Measurements from ENCODE around the gene MEGF11. TPM values are rescaled to one million over a fixed set of nuclear protein-coding genes. Genes with fewer than 3 reads are reported as not detected.

Gene MEGF11
- total RNA-seq, 1 donor from 2014 or later = 0.35 TPM

DNA sequence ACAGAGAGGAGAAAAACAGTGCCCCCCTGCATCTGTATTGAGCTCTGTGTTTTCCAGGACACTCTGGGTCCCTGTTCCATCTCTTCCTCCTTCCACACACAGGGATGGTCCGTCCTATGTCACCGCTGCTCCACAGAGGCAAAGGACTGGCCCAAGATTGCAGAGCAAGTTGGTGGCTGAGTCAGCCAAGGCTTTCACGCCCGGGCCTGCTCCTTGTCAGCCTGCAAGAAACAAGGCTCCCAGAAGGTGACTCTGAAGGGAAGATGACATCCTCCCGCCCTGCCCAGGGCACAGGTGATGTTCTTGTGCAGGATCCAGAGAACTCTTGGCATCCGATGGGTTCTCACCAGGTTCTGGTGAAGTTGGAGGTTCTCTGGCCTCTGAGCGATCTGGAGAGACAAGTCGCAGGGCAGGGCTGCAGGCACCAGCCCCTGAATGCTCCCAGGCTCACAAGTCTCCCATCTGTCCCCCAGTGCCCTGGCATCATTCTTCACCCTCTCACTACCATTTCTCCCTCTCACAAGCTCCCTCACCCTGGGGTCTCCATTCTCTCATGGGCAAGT lies 138.6 kb downstream of the MEGF11 start:
- no peak for DNase-seq (ENCODE audit: low spot score)

- no peak for DNase-seq (ENCODE audit: low spot score)
Measured at GRCh38 chr15:66112388-66112787, 141.2 kb downstream of the MEGF11 start.

- DNase-seq (ENCODE audit: low spot score) = no peak
Measured at GRCh38 chr15:66111363-66111762, 142.2 kb downstream of the MEGF11 start.

GRCh38 chr15:66110864-66111263 lies 142.7 kb downstream of the MEGF11 start:
- no peak for DNase-seq (ENCODE audit: low spot score)

DNA sequence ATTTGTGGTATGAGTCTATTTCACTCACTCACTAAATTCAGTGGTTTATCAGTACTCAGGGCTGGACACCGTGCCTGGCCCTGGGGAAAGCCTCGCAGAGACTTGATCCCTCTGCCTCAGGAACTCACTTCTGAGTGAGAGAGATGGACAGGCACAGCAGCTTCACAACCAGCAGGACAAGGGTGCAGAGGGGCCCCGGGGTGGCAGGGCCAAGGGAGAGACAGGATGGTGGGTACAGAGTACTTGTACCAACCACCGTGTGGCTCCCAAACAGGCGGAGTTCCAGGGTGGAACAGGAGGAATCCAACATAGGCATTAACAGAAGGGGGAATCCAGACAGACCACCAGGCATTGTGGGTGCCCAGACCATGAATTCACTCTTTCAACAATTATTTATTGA lies 143.7 kb downstream of the MEGF11 start:
- DNase-seq (ENCODE audit: low spot score) = no peak

DNA sequence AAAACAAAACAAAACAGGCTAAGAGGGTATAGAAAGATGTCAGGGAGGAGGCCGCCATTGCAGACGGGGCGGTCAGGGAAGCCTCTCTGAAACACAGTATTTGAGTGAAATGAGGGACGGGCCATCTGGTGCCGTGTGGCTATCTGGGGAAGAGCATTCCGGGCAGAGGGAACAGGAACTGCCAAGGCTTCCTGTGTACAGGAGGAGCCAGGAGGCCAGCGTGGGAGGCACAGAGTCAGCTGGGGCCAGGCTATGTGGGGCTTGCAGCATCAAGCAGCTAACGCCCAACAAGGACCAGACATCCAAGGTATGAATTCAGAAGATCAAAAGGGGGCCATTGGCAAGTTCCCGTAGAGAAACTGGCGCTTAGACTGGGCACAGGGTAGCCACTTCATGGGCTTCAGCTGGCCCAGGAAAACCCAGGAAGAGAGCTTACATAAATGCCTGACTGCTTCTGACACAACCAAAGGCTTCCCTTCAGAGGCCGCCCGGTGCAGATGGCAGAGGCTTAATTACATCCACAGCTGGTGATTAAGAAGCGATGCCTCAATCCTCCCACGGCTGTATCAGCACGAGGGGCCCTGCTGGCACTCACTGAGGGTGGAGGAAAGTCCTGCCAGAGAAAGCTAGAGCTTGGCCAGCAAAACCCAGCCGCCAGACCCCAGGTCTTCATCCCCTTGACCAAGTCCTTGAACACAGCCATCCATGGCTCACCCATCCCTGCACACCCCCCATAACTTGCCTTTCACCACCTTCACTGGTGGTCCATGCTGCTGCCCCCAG lies 144.9 kb downstream of the MEGF11 start:
- DNase-seq (ENCODE audit: low spot score) = no peak

- no peak for DNase-seq (ENCODE audit: low spot score)
Measured at GRCh38 chr15:66107070-66107469, 146.5 kb downstream of the MEGF11 start.

DNA sequence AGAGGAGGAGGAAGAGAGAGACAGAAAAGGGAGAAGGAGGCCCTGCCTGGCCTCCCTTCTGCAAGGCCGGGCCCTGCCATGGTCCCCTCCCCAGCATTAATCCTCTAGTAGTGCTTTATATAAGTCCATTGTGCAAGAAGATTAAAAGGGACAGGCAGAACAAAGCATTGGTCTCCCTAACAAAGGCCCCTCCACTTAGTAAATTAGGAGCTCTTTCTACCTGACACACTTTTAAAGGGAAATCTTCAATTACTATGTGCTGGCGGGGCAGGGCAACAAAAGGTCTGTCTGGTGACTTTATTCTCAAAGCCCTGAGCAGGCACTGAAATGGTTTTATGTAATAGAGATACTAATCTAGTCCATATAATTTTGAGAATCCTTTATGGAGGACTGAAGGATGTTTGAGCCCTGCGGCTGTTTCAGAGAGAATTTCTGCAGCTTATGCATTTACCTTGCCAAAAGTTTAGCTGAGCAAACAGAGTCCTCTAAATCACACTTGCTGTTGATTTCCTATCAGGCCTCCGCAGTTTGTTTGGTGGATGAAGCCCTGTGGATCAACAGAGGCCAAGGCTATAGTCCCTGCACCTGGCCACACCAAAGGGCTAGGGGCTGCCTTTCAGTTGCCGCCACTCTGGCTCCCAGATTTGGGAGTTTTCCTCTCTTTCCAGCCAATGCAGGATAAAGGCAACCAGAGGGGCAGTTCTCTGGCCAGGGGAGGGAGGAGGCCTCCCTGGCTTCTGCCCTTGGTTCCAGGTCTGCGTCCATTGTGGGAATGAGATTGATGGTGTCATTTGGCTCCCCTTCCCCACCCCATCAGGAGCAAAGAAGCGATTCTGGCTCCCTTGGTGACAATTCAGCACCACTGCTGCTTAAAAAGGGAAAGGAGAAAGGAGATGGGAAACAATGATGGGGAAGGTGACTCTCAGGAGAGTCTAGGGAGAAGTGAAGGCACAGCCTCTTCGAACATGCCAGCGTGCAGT lies 148.0 kb downstream of the MEGF11 start:
- DNase-seq (ENCODE audit: low spot score) = no peak

GRCh38 chr15:66103293-66103590 lies 150.3 kb downstream of the MEGF11 start:
- DNase-seq (ENCODE audit: low spot score) = no peak

DNA sequence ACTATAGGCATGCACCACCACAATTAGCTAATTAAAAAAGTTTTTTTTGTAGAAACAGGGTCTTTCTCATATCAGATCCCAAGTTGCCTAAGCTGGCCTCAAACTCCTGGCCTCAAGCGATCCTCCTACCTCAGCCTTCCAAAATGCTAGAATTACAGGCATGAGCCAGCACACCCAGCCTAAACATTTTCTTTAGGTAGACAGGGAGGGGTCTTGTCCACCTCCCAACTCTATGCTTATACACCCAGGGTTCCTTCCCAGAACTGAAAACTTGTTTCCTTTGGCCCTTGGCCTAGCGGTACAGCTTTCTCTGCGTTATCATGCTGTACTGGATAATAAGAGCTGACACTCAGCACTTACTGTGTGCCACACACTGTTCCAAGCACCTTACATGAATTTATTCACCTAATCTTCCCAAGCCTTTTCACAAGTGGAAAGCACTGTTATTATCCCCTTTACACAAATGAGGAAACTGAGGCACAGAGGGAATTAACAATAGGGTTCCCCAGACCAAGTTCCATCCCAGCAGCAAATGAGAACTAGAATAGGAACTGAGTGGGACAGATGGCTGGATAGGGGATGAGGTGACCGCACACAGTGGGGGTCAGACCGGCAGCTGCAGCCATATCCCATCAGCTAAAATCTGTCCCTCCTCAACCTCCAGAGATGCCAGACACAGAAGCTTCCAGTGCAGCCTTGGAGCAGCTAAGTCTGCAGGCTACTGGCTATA lies 150.8 kb downstream of the MEGF11 start:
- no peak for DNase-seq (ENCODE audit: low spot score)

DNA sequence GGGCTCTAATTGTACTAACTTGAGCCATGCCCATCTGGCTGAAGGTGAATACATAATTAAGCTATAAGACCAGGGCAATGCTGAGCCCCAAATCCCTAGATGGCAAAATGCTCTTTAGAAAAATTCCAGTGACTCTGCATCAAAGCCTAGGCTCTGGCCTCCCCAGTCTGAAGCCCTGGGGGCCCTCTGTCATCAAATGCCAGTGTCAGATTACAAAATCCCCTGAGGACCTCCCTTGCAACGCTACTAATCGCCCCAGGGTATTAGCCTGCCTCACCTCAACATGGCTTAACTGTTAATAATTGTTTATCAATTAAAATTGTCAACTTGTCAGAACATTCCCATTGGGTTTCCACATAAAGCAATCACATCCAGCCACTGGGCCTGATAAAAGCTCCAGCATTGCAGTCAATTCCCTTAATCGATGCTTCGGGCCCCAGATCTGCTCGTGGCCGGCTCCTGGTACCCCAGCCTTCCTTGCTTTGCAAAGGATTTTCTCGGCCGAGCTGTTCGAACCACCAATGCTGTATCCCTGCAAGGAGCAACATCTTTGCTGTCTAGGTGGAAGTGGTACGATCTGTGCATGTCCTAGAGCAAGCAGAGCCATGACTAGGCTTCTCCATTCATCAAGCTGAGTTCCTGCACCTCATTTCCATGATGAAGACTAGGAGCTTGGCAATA lies 151.7 kb downstream of the MEGF11 start:
- DNase-seq (ENCODE audit: low spot score) = no peak

GRCh38 chr15:66100761-66101160 lies 152.8 kb downstream of the MEGF11 start:
- DNase-seq (ENCODE audit: low spot score) = no peak

DNA sequence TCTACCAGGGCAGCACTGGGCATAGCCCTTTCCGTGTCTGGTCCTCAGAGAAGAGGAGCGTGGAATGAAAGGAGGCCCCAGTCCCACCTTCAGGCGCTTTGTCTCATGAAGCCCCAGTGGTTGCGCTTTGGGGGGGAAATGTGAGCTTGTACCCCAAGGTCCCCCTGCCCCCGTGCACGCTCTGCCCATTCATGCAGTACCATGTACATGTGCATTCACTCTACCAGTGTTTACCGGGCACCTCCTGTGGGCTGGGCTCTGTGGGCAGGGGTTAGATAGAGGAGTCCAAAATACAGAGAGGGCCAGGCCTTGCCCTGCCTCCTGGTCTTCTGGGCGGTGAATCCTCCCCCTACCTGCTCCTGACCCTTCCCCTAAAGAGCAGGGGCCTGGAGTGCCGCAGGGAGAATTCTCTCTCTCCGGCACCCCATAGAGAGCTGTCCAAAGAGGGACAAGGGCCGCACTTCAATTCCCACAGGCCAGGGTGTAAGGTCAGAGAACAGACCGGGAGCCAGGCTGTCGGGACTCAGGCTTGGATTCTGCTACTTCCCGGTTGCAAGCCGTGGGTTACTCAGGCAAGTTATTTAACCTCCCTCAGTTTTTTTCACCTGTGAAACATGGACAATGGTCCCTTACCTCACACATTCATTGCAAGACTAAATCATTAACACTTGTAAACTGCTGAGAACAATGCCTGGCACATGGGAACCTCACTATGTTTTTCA lies 153.4 kb downstream of the MEGF11 start:
- peak; percentile 13 for DNase-seq (ENCODE audit: low spot score)

- no peak for DNase-seq (ENCODE audit: low spot score)
Measured at GRCh38 chr15:66098022-66098363, 155.6 kb downstream of the MEGF11 start.

DNA sequence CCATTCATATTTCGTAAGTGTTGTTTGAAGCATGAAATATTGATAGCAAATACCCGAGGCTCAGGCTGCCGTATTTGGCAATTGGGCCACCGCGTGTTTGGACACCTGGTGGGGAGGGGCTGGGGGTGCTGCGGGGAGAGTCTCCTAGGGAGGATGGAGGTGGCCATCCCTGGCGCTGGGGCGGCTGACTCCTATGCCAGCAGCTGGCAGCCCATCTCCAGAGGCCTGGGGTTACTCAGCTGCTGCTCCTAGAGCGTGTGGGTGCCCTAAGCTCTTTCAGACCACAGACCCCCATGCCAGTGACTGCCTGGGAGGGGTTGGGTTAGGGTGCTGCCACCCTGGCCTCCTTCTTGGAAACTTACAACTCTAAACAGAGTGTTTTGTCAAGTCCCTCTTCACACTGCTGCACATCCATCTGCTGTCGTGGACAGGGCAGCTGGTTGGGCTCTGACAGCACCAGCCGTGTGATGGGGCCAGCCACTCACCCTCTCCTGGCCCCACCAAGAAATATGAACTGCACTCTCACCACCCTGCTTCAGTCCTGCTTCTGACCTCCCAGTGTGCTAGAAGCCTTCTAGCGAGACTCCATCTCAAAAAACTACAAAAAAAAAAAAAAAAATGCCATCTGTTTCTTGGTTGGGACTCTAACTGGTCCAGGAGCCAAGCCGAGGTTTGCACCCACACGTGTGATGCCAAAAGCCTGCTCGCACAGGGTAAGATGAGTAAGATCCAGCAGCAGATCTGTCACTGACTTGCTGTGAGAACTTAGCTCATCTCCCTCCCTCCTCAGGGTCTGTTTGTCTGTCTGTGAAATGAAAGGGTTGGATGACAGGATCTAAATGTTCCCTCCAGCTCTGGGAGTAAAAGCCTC lies 156.2 kb downstream of the MEGF11 start:
- no peak for DNase-seq (ENCODE audit: low spot score)

- no peak for DNase-seq (ENCODE audit: low spot score)
Measured at GRCh38 chr15:66096688-66097058, 156.9 kb downstream of the MEGF11 start.

GRCh38 chr15:66095871-66096687 lies 157.5 kb downstream of the MEGF11 start:
- DNase-seq (ENCODE audit: low spot score) = no peak

GRCh38 chr15:66094331-66094730 lies 159.2 kb downstream of the MEGF11 start:
- DNase-seq (ENCODE audit: low spot score) = no peak

Data from mucosa of gallbladder (tissue), 1 donor.